ENCODE data around the gene CSF2.

Gene CSF2

DNA sequence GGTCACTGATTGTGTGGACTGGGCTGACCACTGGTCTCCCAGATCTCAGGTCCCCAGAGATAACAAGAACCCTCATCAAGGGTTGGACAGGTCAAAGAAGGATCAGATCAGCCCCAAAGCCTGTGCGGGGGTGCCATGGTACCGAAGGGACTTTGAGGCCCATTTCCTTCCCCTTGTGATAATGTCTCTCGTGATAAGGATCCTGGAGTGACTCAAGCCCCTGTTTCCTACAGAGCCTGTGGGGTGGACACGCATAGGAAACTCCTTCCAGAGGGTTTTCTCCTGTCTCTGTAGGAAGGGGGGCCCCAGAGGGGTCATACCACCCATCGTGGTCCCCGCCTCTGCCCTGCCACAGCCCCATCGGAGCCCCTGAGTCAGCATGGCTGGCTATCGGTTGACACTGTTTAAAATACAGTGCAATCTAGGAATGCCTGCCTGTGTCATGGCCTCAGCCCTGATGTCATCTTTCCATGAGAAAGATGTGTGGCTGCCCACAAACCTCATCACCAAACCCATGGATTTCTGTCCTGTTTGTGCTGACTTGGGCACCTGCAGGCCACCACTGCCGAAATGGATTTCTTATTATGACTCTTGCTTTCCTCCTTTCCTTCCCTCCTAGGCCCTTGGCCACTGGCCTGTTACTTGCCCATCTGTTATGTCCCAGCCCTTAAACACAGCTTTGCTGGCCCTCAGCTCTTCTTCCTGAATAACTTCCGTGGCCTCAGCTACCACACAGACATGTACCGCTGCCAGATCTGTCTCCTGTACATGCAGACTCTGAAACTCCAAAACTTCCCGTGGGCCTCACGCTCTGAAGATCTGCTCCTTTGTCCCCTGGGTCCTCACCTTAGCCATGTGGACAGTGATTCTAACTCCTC is 2.9 kb upstream of the CSF2 start:
- DNase-seq, result no peak

DNA sequence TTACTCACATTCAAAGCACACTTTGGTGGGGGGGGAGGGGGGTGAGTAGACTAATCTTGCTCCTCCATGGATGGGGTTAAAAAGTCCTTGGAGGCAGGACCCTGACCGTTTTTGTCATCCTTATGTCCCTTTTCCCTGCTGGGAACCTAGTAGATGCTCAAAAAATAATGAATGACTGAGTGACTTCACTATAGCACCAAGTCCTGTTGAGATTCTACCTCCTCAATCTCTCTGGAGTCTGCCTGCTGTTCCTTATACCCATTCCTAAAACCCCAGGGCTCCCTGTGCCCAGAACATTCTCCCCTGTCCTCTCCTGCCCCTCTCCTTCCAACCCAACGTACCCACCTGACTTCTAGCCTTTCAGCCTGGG is 2.3 kb upstream of the CSF2 start:
- no peak for DNase-seq

DNA sequence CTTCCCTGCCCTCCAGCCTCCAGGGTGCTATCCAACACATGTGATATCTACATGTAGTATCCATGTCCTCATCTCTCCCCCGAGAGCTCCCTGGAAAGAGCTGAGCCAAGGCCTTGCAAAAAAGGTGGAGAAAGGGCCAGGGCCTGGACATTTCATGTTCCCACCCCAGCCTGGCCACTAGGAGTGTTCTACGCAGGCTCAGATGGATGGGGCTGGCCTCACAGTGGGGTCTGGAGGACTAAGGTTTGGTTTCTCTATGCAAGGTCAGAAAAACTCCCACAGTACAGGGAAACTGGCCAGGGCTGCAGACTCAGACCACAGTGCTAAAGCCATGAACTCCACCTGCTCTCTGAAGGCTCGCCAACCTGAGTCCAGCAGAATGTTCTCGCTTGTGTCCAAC is 1.5 kb upstream of the CSF2 start:
- no peak for DNase-seq

DNA sequence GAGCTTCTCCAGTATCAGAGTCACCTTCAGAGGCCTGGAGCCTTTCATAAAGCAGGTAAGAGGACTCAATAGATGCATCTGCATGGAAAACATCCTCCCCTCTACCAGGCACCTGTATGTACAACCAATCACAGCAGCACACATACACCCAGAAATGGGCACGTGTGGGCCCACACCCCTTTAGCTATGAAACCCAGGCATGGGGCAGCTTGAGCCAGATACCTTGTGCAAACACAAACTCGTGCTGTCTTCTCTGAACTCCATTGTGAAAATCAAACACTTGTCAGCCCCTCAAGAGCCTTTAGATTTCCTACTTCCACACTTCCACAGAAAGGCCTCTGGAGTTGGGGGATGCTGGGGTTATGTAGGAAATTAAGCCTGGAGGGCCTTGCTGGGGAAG is 1.1 kb upstream of the CSF2 start:
- no peak for DNase-seq

DNA sequence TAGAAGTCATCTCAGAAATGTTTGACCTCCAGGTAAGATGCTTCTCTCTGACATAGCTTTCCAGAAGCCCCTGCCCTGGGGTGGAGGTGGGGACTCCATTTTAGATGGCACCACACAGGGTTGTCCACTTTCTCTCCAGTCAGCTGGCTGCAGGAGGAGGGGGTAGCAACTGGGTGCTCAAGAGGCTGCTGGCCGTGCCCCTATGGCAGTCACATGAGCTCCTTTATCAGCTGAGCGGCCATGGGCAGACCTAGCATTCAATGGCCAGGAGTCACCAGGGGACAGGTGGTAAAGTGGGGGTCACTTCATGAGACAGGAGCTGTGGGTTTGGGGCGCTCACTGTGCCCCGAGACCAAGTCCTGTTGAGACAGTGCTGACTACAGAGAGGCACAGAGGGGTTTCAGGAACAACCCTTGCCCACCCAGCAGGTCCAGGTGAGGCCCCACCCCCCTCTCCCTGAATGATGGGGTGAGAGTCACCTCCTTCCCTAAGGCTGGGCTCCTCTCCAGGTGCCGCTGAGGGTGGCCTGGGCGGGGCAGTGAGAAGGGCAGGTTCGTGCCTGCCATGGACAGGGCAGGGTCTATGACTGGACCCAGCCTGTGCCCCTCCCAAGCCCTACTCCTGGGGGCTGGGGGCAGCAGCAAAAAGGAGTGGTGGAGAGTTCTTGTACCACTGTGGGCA is 642 bp downstream of the CSF2 start:
- no peak for DNase-seq

DNA sequence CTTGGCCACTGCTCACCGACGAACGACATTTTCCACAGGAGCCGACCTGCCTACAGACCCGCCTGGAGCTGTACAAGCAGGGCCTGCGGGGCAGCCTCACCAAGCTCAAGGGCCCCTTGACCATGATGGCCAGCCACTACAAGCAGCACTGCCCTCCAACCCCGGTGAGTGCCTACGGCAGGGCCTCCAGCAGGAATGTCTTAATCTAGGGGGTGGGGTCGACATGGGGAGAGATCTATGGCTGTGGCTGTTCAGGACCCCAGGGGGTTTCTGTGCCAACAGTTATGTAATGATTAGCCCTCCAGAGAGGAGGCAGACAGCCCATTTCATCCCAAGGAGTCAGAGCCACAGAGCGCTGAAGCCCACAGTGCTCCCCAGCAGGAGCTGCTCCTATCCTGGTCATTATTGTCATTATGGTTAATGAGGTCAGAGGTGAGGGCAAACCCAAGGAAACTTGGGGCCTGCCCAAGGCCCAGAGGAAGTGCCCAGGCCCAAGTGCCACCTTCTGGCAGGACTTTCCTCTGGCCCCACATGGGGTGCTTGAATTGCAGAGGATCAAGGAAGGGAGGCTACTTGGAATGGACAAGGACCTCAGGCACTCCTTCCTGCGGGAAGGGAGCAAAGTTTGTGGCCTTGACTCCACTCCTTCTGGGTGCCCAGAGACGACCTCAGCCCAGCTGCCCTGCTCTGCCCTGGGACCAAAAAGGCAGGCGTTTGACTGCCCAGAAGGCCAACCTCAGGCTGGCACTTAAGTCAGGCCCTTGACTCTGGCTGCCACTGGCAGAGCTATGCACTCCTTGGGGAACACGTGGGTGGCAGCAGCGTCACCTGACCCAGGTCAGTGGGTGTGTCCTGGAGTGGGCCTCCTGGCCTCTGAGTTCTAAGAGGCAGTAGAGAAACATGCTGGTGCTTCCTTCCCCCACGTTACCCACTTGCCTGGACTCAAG is 1.5 kb downstream of the CSF2 start:
- no peak for DNase-seq

DNA sequence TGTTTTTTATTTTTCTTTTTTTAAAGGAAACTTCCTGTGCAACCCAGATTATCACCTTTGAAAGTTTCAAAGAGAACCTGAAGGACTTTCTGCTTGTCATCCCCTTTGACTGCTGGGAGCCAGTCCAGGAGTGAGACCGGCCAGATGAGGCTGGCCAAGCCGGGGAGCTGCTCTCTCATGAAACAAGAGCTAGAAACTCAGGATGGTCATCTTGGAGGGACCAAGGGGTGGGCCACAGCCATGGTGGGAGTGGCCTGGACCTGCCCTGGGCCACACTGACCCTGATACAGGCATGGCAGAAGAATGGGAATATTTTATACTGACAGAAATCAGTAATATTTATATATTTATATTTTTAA is 2.1 kb downstream of the CSF2 start:
- DNase-seq, result no peak

DNA sequence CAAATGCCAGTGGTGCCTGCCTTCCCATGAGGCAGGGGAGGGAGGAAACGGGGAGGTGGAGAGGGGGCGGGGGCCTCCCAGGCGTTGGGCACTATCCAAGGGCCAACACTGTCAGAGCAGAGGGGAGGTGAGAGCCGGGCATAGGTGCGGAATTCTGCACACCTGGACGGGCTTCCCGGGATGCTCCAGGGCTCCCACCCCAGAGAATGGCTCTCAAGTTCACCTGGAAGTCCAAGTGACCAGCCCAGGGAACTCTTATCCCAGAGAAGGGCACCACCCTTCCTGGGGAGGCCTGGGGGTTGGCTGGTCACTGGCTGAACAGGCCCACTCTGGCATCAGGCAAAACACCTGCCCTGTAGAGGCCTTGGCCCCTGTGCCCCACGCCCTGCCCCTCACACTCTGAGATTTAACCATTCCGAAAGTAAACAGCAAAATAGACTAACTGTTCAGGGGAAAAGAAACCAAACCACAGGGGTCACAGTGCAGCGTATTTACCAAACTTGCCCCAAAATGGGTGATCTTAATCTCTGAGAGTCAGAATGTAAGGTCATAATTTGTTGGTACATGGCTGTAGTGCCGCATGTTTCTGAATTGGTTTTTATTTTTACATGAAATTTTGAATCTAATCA is 2.7 kb downstream of the CSF2 start:
- DNase-seq, result no peak

DNA sequence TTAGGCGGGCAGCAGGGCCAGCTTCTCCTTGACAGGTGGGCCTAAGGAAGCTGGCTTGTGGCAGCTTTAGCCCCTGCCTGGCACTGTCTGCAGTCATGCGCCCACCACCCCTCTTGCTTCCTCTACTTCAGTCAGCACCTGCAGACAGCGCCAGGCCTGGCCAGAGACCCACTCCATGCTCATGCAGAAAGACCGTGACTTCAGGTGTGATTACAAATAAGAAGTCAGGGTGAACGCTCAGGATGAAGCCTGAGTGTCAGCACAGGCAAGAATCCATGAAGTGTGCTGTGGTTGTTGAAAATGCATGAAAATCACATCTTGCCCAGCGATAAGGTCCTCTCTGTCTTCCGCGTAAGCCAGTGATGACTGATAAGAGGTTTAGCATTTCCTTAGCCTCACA is 3.4 kb downstream of the CSF2 start:
- DNase-seq, result no peak

DNA sequence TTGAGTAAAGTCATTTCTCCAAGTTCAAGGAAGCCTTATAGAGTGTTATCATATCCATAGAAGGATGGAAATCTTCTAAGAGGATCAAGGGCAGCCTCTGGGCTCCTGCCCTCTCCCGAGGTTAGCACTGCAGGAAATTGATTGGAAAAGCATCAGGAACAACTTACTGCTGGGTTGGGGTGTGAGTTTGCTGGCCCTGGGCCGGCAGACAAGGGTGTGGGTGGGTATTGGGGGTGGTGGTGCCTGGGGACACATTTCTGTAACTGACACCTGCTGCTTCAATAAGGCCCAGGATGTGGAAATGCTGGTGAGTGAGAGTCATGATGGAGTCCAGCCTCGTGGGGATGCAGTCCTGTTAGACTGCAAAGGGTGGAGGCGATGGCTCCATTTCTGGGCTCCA is 5.5 kb downstream of the CSF2 start:
- DNase-seq, result no peak

DNA sequence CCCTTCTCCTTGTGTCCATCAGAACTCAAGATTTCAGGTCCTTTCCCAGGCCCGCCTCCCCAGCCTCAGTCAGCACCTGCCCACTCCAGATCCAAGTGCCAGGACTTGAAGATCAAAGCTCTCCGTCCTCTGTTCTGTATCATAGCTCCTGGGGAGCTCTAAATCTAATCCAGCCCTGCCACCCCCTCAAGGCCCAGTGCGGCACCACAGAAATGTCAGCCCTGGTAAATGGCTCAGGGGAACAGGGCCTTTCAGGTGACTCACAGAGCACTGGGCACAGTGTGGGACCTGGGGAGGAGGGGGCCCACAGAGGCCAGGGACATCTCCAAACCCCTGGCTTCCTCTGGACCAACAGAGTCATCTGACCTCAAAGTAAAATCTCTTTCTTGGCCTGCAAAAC is 6.0 kb downstream of the CSF2 start:
- no peak for DNase-seq

DNA sequence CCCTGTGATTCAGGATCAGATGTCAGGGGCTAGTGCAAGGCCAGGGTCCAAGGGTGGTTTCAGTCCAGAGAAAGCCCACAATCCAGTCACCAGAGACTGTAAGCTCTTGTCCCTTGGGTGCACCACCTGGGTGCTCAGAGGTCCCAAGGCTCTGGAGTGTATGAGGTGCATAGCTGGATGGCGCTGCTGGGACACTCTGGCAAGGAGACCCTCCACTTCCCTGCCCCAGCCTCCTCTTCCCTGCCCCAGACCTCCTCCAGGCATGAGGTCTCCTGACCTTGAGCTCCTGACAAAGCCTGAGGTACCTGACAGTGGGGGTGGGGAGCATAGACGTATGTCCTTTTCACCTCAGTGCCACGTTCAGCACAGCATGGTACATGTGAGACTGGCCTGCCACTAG is 7.0 kb downstream of the CSF2 start:
- DNase-seq, result no peak

DNA sequence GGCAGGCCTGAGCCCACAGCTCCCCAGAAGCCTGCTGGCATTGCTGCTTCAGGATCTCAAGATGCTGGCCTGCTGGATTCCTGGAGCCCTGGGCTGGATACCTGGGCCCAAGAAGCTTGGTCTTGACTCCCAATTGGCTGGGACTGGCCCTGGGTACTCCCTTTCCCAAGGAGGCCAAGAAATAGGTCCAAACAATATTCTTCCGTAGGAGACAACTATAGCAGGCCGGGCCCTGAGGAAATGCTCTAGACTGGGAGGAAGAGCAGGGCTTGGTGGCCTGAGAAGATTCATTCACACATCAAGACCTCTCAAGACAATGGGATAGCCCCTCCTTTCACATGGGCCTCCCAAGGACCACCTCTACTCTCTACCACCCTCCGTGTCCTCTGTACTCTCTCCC is 7.9 kb downstream of the CSF2 start:
- no peak for DNase-seq

DNA sequence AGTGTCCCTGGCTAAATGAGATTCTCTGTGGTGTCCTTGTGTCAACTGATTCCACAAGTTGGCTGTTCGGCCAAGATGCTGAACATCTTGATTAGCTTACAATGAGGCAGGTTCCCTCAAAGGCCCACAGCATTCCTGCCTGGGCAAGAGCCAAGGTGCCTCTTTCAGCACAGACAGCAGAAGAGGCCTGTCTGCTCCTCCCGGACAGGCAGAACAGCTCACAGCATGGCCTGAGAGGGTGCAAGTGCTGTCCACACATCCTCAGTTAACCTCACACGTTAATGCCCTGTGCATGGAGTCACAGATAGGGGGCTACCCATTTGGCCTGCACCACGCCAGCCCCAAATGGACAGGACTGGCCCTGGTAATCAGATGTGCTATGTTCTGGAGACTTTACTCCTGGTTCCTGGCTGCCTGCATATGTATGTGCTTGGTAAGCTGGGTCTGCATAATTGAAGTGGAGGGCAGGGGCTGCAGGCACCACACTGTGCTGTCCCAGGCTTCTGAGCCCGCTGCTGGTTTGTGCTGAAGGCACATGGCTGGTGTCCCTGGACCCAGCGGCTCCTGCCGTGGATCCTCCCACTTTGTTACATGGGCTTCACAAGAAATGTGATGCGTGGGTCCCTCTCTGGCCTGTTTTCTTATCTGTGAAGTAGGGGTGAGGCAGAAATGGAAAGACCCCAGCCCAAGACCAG is 8.9 kb downstream of the CSF2 start:
- no peak for DNase-seq

DNA sequence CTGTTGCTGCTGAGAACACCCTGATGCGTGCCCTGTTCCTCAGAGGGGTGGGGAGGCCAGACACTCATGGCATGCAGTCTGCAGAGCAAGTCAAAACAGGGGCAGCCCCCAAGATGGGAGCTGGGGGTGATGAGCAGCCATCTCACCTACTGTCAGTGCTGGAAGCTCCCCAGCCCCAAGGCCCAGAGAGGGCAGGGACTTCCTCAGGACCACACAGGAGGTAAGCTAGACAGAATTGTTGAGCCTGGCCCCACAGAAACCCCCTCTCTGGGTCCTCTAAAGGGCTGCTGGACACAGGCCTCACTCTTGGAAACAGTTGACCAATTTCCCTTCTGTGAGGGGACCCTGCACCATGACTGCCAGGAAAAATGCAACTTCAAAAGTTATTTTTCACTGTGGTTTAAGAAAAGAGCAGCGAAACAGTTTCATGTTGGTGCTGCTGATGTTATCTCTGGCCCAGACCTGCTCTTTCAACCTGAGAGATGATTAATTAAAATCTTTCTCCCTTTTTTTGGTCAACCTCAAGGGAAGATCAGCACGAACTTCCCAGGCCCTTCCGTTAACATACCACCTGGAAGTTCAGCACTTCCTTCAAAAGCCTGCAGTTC is 9.6 kb downstream of the CSF2 start:
- DNase-seq, result no peak

DNA sequence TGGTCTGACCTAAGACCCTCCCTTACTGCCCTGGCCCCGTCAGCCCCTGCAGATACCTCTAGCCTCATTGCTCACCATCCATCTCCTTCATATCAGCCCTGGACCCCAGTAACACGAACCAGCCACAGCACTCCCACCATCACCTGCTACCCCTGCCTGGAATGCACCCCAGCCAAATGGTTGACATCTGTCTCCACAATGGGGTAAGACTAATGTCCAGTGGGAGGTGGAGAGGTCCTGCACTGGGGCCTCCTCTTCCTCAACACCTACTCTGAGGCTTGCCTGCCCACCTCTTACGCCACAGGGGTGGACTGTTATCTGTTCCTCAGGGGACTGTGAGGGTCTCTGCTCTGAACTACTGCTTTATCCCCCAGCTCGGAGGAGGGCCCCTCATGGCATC is 12.1 kb downstream of the CSF2 start:
- DNase-seq, result no peak

DNA sequence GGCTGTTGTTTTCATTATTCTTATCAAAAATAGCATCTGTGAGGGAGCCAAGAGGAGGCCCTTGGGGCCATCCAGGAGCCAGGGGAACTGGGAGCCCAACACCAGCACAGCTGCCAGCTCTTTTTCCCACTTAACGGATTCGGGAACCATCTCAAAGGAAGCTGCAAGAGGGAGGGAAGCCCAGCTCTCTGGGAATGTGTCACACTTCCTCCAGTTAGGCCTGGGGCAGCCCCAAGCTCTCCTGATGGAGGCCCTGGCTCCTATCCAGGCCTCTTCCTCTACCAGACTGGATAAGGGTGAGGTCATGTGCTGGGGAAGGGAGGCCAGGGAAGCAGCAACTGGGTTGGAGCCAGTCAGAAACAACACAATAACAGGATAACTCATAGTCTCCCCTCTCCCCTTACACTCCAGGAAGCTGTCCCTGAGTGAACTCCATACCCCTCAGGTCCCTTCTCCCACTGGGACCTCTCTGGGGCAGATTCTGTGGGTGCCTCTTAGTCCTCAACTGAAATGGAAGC is 12.7 kb downstream of the CSF2 start:
- no peak for DNase-seq

DNA sequence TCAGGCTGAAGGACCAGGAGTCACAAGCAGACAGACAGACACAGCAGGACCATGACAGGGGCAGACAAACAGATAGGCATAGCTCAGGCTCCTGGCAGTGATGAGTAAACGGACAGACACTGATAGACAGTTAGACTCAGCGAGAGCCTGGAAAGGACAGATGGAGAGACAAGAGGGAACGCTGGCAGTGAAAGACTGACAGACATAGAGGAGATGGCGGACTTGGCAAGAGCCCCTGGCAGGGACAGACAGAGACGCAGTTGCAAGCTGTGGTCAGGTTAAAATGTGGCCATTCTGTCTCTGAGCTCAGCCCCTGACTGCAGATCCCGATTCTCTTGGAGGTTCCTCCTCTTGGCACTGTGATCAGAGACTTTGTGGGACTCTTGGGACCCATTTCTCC is 13.6 kb downstream of the CSF2 start:
- DNase-seq, result no peak

DNA sequence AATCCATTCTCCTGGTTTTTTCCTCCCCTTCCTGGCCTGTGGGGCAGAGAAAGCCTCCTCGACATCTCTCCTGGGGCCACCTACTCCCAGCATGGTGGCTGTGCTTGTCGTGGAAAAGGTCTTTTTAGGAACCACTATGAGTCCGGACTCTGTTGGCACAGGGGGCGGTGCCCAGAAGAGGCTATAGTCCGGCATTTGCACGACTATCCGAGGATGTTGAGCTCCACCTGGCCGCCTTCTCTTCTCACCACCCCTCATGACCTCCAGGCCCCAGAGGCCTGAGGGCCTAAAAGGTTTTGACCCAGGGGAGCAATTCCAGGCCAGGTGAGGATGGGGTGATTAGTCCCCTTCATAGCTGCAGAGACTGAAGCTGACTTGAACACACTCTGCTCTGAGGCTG is 14.1 kb downstream of the CSF2 start:
- DNase-seq, result no peak

DNA sequence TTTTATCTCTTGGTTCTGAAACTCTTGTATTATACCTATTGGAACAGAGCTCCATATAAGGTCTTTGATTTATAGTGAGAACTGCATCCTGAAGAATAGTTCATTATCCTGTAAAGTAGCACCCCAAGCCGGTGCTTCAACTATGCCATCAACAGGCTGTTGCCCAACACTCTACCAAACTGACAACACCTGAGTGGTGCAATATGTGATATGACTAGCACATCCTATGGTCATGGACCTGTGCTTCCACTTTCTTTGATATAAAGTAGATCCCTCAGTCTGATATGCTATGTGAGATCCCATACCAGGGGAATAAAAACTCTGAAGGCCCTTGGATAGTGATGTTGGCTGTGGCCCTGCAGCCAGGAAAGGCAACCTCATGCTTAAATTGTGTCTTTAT is 15.8 kb downstream of the CSF2 start:
- DNase-seq, result no peak

DNA sequence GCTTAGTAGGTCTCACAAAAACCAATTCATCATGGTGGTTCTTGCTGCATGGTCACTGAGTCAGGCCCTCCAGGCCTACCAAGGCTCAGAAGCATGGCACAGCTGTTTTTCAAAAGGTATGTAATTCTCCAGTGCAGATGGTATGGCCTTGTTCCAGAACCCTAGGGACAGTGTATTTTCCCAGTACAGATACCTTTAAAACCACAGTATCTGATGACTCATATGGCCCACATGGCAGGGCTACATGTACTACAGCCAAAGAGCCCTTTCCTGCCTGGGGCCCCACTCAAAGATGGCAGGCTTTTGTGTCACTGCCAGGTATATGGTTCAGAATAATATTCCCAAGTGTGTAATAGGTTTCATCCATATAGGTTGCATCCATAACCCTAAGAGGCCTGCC is 16.5 kb downstream of the CSF2 start:
- no peak for DNase-seq

DNA sequence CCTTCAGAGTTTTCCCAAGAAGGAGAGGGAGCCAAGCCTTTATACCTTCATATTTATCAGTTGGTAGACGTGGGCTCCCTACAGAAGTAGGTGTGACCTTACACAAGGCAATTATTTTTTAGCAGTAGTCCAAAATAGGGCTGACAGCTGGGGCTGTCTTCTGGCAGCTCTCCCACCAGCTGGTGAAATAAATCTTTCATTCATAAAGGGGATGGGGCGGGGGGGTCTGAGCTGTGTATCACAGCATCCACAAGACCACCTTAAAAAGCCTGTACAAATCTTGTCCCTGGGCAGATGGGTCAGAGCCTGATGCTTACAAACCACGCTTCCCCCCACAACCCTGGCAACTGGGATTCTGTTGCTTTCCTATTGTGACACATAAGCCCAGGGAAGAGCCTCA is 19.7 kb downstream of the CSF2 start:
- DNase-seq, result no peak

Data from COR-L47 (cell line).